ENCODE data around the gene ZBTB40.

DNA sequence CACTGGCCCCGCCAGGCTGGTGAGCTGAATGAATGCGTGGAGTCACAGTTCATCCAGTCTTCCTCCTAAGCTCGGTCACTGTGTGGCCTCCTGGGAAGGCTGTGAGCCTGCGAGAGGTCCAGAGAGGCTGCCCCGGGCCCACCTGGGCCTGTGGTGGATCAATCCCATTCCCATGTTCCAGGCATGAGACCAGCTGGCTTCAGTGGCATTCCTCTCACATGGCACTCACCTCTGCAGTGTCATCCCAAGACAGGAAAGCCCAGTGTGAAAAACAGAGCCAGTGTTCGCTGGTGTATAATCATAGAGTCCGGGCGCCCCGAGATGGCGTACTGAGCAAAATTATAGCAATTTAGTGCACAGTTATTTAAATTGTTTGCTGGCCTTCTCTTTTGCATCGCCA is 74.0 kb downstream of the ZBTB40 start:
- TF ChIP-seq, protein P1, sequence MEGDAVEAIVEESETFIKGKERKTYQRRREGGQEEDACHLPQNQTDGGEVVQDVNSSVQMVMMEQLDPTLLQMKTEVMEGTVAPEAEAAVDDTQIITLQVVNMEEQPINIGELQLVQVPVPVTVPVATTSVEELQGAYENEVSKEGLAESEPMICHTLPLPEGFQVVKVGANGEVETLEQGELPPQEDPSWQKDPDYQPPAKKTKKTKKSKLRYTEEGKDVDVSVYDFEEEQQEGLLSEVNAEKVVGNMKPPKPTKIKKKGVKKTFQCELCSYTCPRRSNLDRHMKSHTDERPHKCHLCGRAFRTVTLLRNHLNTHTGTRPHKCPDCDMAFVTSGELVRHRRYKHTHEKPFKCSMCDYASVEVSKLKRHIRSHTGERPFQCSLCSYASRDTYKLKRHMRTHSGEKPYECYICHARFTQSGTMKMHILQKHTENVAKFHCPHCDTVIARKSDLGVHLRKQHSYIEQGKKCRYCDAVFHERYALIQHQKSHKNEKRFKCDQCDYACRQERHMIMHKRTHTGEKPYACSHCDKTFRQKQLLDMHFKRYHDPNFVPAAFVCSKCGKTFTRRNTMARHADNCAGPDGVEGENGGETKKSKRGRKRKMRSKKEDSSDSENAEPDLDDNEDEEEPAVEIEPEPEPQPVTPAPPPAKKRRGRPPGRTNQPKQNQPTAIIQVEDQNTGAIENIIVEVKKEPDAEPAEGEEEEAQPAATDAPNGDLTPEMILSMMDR (conservative IDR thresholded peaks at IDR 0.05; ENCODE audit: low read depth, low read length) = no peak
- TF ChIP-seq EZH2 (IDR thresholded peaks at IDR 0.05; ENCODE audit: borderline replicate concordance, low read depth, low read length, poor library complexity, severe bottlenecking) = no peak
